H9 (cell line): Measurements from ENCODE around the gene FASTK. TPM values are rescaled to one million over a fixed set of nuclear protein-coding genes. Genes with fewer than 3 reads are reported as not detected.

Experiments
- DNase-seq: peaks from one replicate; pipeline ENCODE4 v3.0.0-alpha.2; 2017
- H2AFZ ChIP-seq: one replicate; pipeline ENCODE4 v1.6.1; 2013; ENCODE audit warnings: mild to moderate bottlenecking, low read length, control low read depth, moderate library complexity
- H2AK5ac ChIP-seq: 2 replicates; pipeline ENCODE4 v1.6.1; 2013; ENCODE audit warnings: low read length, control low read depth, mixed read lengths; ENCODE audit not compliant: insufficient read length
- H2BK120ac ChIP-seq: one replicate; pipeline ENCODE4 v1.6.1; 2013; ENCODE audit warnings: low read depth, mild to moderate bottlenecking, low read length, control low read depth, inconsistent platforms; ENCODE audit not compliant: poor library complexity, severe bottlenecking
- H2BK12ac ChIP-seq: 2 replicates; pipeline ENCODE4 v1.6.1; 2013; ENCODE audit warnings: low read length, control low read depth, mixed read lengths, low read depth; ENCODE audit not compliant: insufficient read length
- H2BK15ac ChIP-seq: 2 replicates; pipeline ENCODE4 v1.6.1; 2013; ENCODE audit warnings: low read depth, low read length, control low read depth
- H2BK20ac ChIP-seq: one replicate; pipeline ENCODE4 v1.6.1; 2013; ENCODE audit warnings: low read depth, mild to moderate bottlenecking, low read length, control low read depth, inconsistent platforms; ENCODE audit not compliant: poor library complexity, severe bottlenecking
- H2BK5ac ChIP-seq: 2 replicates; pipeline ENCODE4 v1.6.1; 2013; ENCODE audit warnings: low read length, control low read depth, mixed read lengths; ENCODE audit not compliant: insufficient read length
- H3K14ac ChIP-seq: 2 replicates; pipeline ENCODE4 v1.6.1; 2013; ENCODE audit warnings: low read length, control low read depth; ENCODE audit not compliant: insufficient read depth
- H3K18ac ChIP-seq: 2 replicates; pipeline ENCODE4 v1.6.1; 2013; ENCODE audit warnings: low read depth, mild to moderate bottlenecking, mixed read lengths, low read length, control low read depth; ENCODE audit not compliant: insufficient read length
- H3K23ac ChIP-seq: 2 replicates; pipeline ENCODE4 v1.6.1; 2013; ENCODE audit warnings: low read length, control low read depth, mixed read lengths, low read depth; ENCODE audit not compliant: insufficient read length
- H3K23me2 ChIP-seq: 2 replicates; pipeline ENCODE4 v1.6.1; 2013; ENCODE audit warnings: low read depth, mild to moderate bottlenecking, mixed read lengths, low read length, control low read depth; ENCODE audit not compliant: insufficient read length, poor library complexity, severe bottlenecking
- H3K27ac ChIP-seq: 2 replicates; pipeline ENCODE4 v1.5.1; 2013; ENCODE audit warnings: low read length, control low read depth, mixed read lengths, low read depth; ENCODE audit not compliant: insufficient read length
- H3K27me3 ChIP-seq: 2 replicates; pipeline ENCODE4 v1.6.1; 2013; ENCODE audit warnings: low read length, control low read depth, inconsistent platforms; ENCODE audit not compliant: insufficient read depth
- H3K4ac ChIP-seq: 2 replicates; pipeline ENCODE4 v1.6.1; 2013; ENCODE audit warnings: low read depth, mild to moderate bottlenecking, control low read depth, inconsistent platforms, low read length, moderate library complexity
- H3K4me1 ChIP-seq: 2 replicates; pipeline ENCODE4 v1.6.1; 2013; ENCODE audit warnings: low read length, control low read depth, inconsistent platforms; ENCODE audit not compliant: insufficient read depth
- H3K4me2 ChIP-seq: 2 replicates; pipeline ENCODE4 v1.6.1; 2013; ENCODE audit warnings: low read length, control low read depth, mixed read lengths; ENCODE audit not compliant: insufficient read length, insufficient read depth
- H3K56ac ChIP-seq: 2 replicates; pipeline ENCODE4 v1.6.1; 2013; ENCODE audit warnings: low read depth, mild to moderate bottlenecking, mixed read lengths, low read length, control low read depth; ENCODE audit not compliant: insufficient read length
- H3K79me1 ChIP-seq: 2 replicates; pipeline ENCODE4 v1.6.1; 2013; ENCODE audit warnings: low read depth, mild to moderate bottlenecking, moderate library complexity, low read length, control low read depth, inconsistent platforms; ENCODE audit not compliant: insufficient read depth, poor library complexity, severe bottlenecking
- H3K79me2 ChIP-seq: 2 replicates; pipeline ENCODE4 v1.6.1; 2013; ENCODE audit warnings: low read length, control low read depth, inconsistent platforms; ENCODE audit not compliant: insufficient read depth
- H3K9ac ChIP-seq: 2 replicates; pipeline ENCODE4 v1.6.1; 2013; ENCODE audit warnings: low read length, control low read depth, mixed read lengths; ENCODE audit not compliant: insufficient read length; ENCODE audit errors: extremely low read depth
- H3K9me3 ChIP-seq: one replicate; pipeline ENCODE4 v1.6.1; 2013; ENCODE audit warnings: low read depth, low read length, inconsistent platforms; ENCODE audit not compliant: control insufficient read depth
- H3T11ph ChIP-seq: one replicate; pipeline ENCODE4 v1.6.1; 2013; ENCODE audit warnings: mild to moderate bottlenecking, low read length, control low read depth, inconsistent platforms
- H4K20me1 ChIP-seq: one replicate; pipeline ENCODE4 v1.6.1; 2013; ENCODE audit not compliant: control insufficient read depth, insufficient read length, insufficient read depth
- H4K5ac ChIP-seq: 2 replicates; pipeline ENCODE4 v1.6.1; 2013; ENCODE audit warnings: low read depth, mild to moderate bottlenecking, mixed read lengths, low read length, control low read depth; ENCODE audit not compliant: insufficient read length
- H4K8ac ChIP-seq: replicated peaks from 2 replicates; pipeline ENCODE4 v1.6.1; 2013; ENCODE audit warnings: low read length, control low read depth, mixed read lengths, low read depth; ENCODE audit not compliant: insufficient read length
- H4K91ac ChIP-seq: 2 replicates; pipeline ENCODE4 v1.6.1; 2013; ENCODE audit warnings: low read depth, mild to moderate bottlenecking, moderate library complexity, mixed read lengths, low read length, control low read depth; ENCODE audit not compliant: insufficient read length
- H3K27ac Mint-ChIP-seq, 3 experiments: 2 replicates in 2 of 3; 3 replicates in 1 of 3; pipeline ENCODE4 v1.8.0; 2020 to 2021; ENCODE audit warnings: mixed read lengths in 3 of 3, mild to moderate bottlenecking in 1 of 3, moderate library complexity in 1 of 3
- H3K27me3 Mint-ChIP-seq: 2 replicates; pipeline ENCODE4 v1.8.0; 2021; ENCODE audit warnings: low read depth, mild to moderate bottlenecking, moderate library complexity, mixed read lengths
- H3K36me3 Mint-ChIP-seq, 3 experiments: 2 replicates in 2 of 3; 3 replicates in 1 of 3; pipeline ENCODE4 v1.8.0; 2020 to 2021; ENCODE audit warnings: low read depth in 3 of 3, mixed read lengths in 3 of 3; ENCODE audit not compliant: insufficient read depth in 1 of 3
- H3K4me1 Mint-ChIP-seq, 2 experiments: 2 replicates each; pipeline ENCODE4 v1.8.0; 2020; ENCODE audit warnings: mixed read lengths in 2 of 2
- H3K4me3 Mint-ChIP-seq, 2 experiments: 2 replicates in 1 of 2; 3 replicates in 1 of 2; pipeline ENCODE4 v1.8.0; 2020 to 2021; ENCODE audit warnings: mild to moderate bottlenecking in 2 of 2, mixed read lengths in 2 of 2, moderate library complexity in 1 of 2
- H3K9me3 Mint-ChIP-seq, 2 experiments: 2 replicates in 1 of 2; 3 replicates in 1 of 2; pipeline ENCODE4 v1.8.0; 2020; ENCODE audit warnings: mild to moderate bottlenecking in 2 of 2, mixed read lengths in 2 of 2, moderate library complexity in 1 of 2
- CTCF ChIP-seq: fragments of 200-600 bp; sonication (generic); conservative IDR thresholded peaks from 3 replicates; pipeline ENCODE4 v1.8.0; 2021; ENCODE audit warnings: antibody characterized with exemption, mild to moderate bottlenecking
- WGBS: extraction: QIAGEN DNeasy Blood & Tissue Kit; methylation state at CpG from one replicate; pipeline ENCODE4 v1.1.7; 2013; ENCODE audit warnings: missing lambda C conversion rate, low lambda C conversion rate, mixed read lengths; ENCODE audit not compliant: insufficient read length; ENCODE audit errors: extremely low coverage; 5-methylcytosine and 5-hydroxymethylcytosine counted together
- total RNA-seq: library from RNA; stranded (reverse); gene quantifications from 2 replicates; pipeline ENCODE4 v1.2.1, GENCODE V29; 2021

The FASTK gene
- total RNA-seq, 1 experiment from 2014 or later: 57.8 TPM

GRCh38 chr7:151091431-151091830 is 10.8 kb upstream of the FASTK start:
- H4K91ac ChIP-seq: no peak overlapping the region
- peaks cover 13% of the 10 kb centered on the region for H3K23me2 ChIP-seq
- H3K4me2 ChIP-seq: no peak overlapping the region
- H3K9me3 ChIP-seq: no peaks in the 10 kb centered on the region
- H3K27ac ChIP-seq: no peak overlapping the region
- Mint-ChIP-seq H3K4me1 (peaks cover 32 to 36% of the 10 kb centered on the region in 2 experiments), H3K4me3 (no peak overlapping the region), H3K36me3 (peaks cover 0 to 26% (median 5%) of the 10 kb centered on the region in 3 experiments; a peak in 5 of 7 replicates), H3K27ac (no peak overlapping the region), H3K27me3 (peaks cover 7% of the 10 kb centered on the region), H3K9me3 (no peaks in the 10 kb centered on the region)
- H2BK15ac ChIP-seq: no peak overlapping the region
- peak; percentile 83 for TF ChIP-seq CTCF
- no peak overlapping the region for H3T11ph ChIP-seq
- H2BK20ac ChIP-seq: no peak overlapping the region
- H3K27me3 ChIP-seq: no peaks in the 10 kb centered on the region; the same call in 1 of the 2 replicates
- H2BK120ac ChIP-seq: no peak overlapping the region
- no peak overlapping the region for H2BK12ac ChIP-seq
- H3K18ac ChIP-seq: no peak overlapping the region
- H3K4me1 ChIP-seq: no peaks in the 10 kb centered on the region
- H4K8ac ChIP-seq: no peak overlapping the region
- H3K9ac ChIP-seq: no peak overlapping the region
- peak; percentile 71 for DNase-seq
- H3K56ac ChIP-seq: no peak overlapping the region
- no peak overlapping the region for H3K4ac ChIP-seq
- H2AFZ ChIP-seq: no peak overlapping the region
- H3K79me1 ChIP-seq: peaks cover 6% of the 10 kb centered on the region
- no CpG with 5 or more reads among the region's 6 CpGs for WGBS
- no peak overlapping the region for H3K14ac ChIP-seq
- no peak overlapping the region for H2AK5ac ChIP-seq
- no peak overlapping the region for H2BK5ac ChIP-seq
- peaks cover 28% of the 10 kb centered on the region for H3K79me2 ChIP-seq
- no peaks in the 10 kb centered on the region for H4K20me1 ChIP-seq
- no peak overlapping the region for H4K5ac ChIP-seq
- no peak overlapping the region for H3K23ac ChIP-seq
